SK-N-SH (cell line): ENCODE data around the gene BTBD9. TPM values are rescaled to one million over a fixed set of nuclear protein-coding genes. Genes with fewer than 3 reads are reported as not detected.

Experiments used
- CTCF ChIA-PET: fragments of 300-600, 350-600 bp; formaldehyde crosslinking; extraction: SDS; loops from one replicate; lab custom pipeline; 2021; lab: Yijun Ruan, JAX
- POLR2A ChIA-PET: fragments of 350-600 bp; sonication (Branson Sonifier 250); formaldehyde crosslinking; extraction: SDS; loops from one replicate; lab custom pipeline; 2020; ENCODE audit warnings: antibody characterized with exemption, inconsistent platforms; lab: Yijun Ruan, JAX
- DNase-seq: peaks from one replicate; pipeline ENCODE4 v3.0.0; 2012
- H2AFZ ChIP-seq: fragments of 200-600 bp; sonication (generic); 2 replicates; pipeline ENCODE4 v1.8.1; 2016; ENCODE audit warnings: antibody characterized with exemption, mild to moderate bottlenecking, low read depth
- H3F3A ChIP-seq: fragments of 200-600 bp; sonication (generic); replicated peaks from 2 replicates; pipeline ENCODE3; 2016; ENCODE audit warnings: antibody characterized with exemption, mild to moderate bottlenecking; ENCODE audit not compliant: insufficient read depth
- H3K27ac ChIP-seq, 2 experiments: fragments of 200-500 bp in 1 of 2; fragments of 200-600 bp in 1 of 2; sonication (Bioruptor generic) in 1 of 2; sonication (generic), shearing (Covaris generic) in 1 of 2; 2 replicates each; pipeline versions ENCODE4 v1.5.1 to v1.6.1; 2014 to 2016; ENCODE audit warnings: low read depth in 2 of 2, inconsistent platforms in 1 of 2, low read length in 1 of 2, mild to moderate bottlenecking in 1 of 2, mixed read lengths in 1 of 2
- H3K27me3 ChIP-seq: fragments of 200-600 bp; sonication (generic), shearing (Covaris generic); 2 replicates; pipeline ENCODE4 v1.6.1; 2016; ENCODE audit warnings: mixed run types; ENCODE audit not compliant: insufficient read depth
- H3K36me3 ChIP-seq, 2 experiments: fragments of 200-500 bp in 1 of 2; fragments of 200-600 bp in 1 of 2; sonication (Bioruptor generic) in 1 of 2; sonication (generic) in 1 of 2; replicated peaks in 1 of 2; 2 replicates each; pipeline versions ENCODE3 to v1.5.1; 2014 to 2016; ENCODE audit warnings: low read length in 1 of 2, mild to moderate bottlenecking in 1 of 2; ENCODE audit not compliant: insufficient read depth in 2 of 2, control insufficient read depth in 1 of 2
- H3K4me1 ChIP-seq, 2 experiments: fragments of 200-500 bp in 1 of 2; fragments of 200-600 bp in 1 of 2; sonication (Bioruptor generic) in 1 of 2; sonication (generic), shearing (Covaris generic) in 1 of 2; 2 replicates each; pipeline versions ENCODE4 v1.5.1 to v1.6.1; 2014 to 2016; ENCODE audit warnings: low read depth in 1 of 2, low read length in 1 of 2, mixed run types in 1 of 2; ENCODE audit not compliant: insufficient read depth in 2 of 2, control insufficient read depth in 1 of 2
- H3K4me2 ChIP-seq: fragments of 200-600 bp; sonication (generic), shearing (Covaris generic); 2 replicates; pipeline ENCODE4 v1.6.1; 2017; ENCODE audit warnings: mixed run types
- H3K4me3 ChIP-seq, 2 experiments: fragments of 200-500 bp in 1 of 2; fragments of 200-600 bp in 1 of 2; sonication (Bioruptor generic) in 1 of 2; sonication (generic), shearing (Covaris generic) in 1 of 2; 2 replicates each; pipeline versions ENCODE4 v1.5.1 to v1.8.1; 2014 to 2016; ENCODE audit warnings: low read depth in 2 of 2, inconsistent platforms in 1 of 2, low read length in 1 of 2, mild to moderate bottlenecking in 1 of 2, mixed read lengths in 1 of 2, moderate library complexity in 1 of 2
- H3K79me2 ChIP-seq: fragments of 200-600 bp; sonication (generic); 2 replicates; pipeline ENCODE4 v1.8.1; 2017; ENCODE audit warnings: mild to moderate bottlenecking; ENCODE audit not compliant: insufficient read depth
- H3K9ac ChIP-seq: fragments of 200-600 bp; sonication (generic); 2 replicates; pipeline ENCODE4 v1.6.1; 2017; ENCODE audit warnings: mixed run types
- H3K9me2 ChIP-seq: fragments of 200-600 bp; sonication (generic); 2 replicates; pipeline ENCODE4 v1.6.1; 2017; ENCODE audit warnings: mixed run types
- H3K9me3 ChIP-seq: fragments of 200-600 bp; sonication (generic); 2 replicates; pipeline ENCODE4 v1.6.1; 2017; ENCODE audit warnings: mixed run types, mild to moderate bottlenecking, moderate library complexity
- H4K20me1 ChIP-seq: fragments of 200-600 bp; sonication (generic); 2 replicates; pipeline ENCODE4 v1.6.1; 2017; ENCODE audit warnings: mild to moderate bottlenecking, mixed run types; ENCODE audit not compliant: insufficient read depth
- CTCF ChIP-seq: fragments of 200-600 bp; sonication (generic); IDR thresholded peaks from 2 replicates; pipeline ENCODE4 v1.6.1; 2017; ENCODE audit warnings: antibody characterized with exemption, mild to moderate bottlenecking, moderate library complexity
- ELF1 ChIP-seq: IDR thresholded peaks from 2 replicates; pipeline ENCODE4 v1.4.0; 2012
- EZH2phosphoT487 ChIP-seq: fragments of 200-600 bp; sonication (generic); IDR thresholded peaks from 2 replicates; pipeline ENCODE4 v1.6.1; 2017; ENCODE audit warnings: low read depth, mixed run types, mild to moderate bottlenecking, antibody characterized with exemption, moderate library complexity, borderline replicate concordance
- FOSL2 ChIP-seq: IDR thresholded peaks from 2 replicates; pipeline ENCODE4 v1.4.0; 2012; ENCODE audit warnings: low read depth, mild to moderate bottlenecking, moderate library complexity, borderline replicate concordance
- IRF3 ChIP-seq: fragments of 150-350 bp; IDR thresholded peaks from 2 replicates; pipeline ENCODE4 v1.6.1; 2016; ENCODE audit warnings: mild to moderate bottlenecking, low read depth, low read length
- MEF2A ChIP-seq: IDR thresholded peaks from 2 replicates; pipeline ENCODE4 v1.4.0; 2012; ENCODE audit warnings: low read depth, borderline replicate concordance
- NFIC ChIP-seq: IDR thresholded peaks from 2 replicates; pipeline ENCODE4 v1.4.0; 2012; ENCODE audit warnings: borderline replicate concordance
- RAD21 ChIP-seq: IDR thresholded peaks from 2 replicates; pipeline ENCODE4 v1.6.1; 2012; ENCODE audit warnings: mild to moderate bottlenecking, low read length
- RCOR1 ChIP-seq: fragments of 150-350 bp; IDR thresholded peaks from 2 replicates; pipeline ENCODE4 v1.6.1; 2017; ENCODE audit warnings: antibody characterized with exemption, low read length
- RFX5 ChIP-seq: IDR thresholded peaks from 2 replicates; pipeline ENCODE4 v1.6.1; 2012; ENCODE audit warnings: mild to moderate bottlenecking, improper control_type of control experiment, low read length
- TCF12 ChIP-seq: IDR thresholded peaks from 2 replicates; pipeline ENCODE4 v1.4.0; 2012
- TEAD4 ChIP-seq: IDR thresholded peaks from 2 replicates; pipeline ENCODE4 v1.4.0; 2012; ENCODE audit warnings: mild to moderate bottlenecking, borderline replicate concordance; ENCODE audit not compliant: insufficient read depth
- USF1 ChIP-seq: IDR thresholded peaks from 2 replicates; pipeline ENCODE4 v1.4.0; 2012; ENCODE audit warnings: low read depth, borderline replicate concordance
- USF2 ChIP-seq: fragments of 150-350 bp; IDR thresholded peaks from 2 replicates; pipeline ENCODE4 v1.6.1; 2017; ENCODE audit warnings: antibody characterized with exemption, low read length, low read depth, borderline replicate concordance
- ZBTB33 ChIP-seq: IDR thresholded peaks from 2 replicates; pipeline ENCODE4 v1.4.0; 2012; ENCODE audit warnings: low read depth, borderline replicate concordance
- WGBS: methylation state at CpG from one replicate; pipeline ENCODE4 v1.1.6; 2017; ENCODE audit warnings: low lambda C conversion rate; 5-methylcytosine and 5-hydroxymethylcytosine counted together
- polyA plus RNA-seq, 3 experiments: library from polyadenylated mRNA; depleted of rRNA; stranded (reverse); fragments of >200 nt; gene quantifications; 2 replicates each; pipeline ENCODE4 v1.2.3, GENCODE V29; 2012

Gene BTBD9
- polyA plus RNA-seq, 1 of the 3 experiments (the other 2 are of a cell fraction): 2.2 TPM

GRCh38 chr6:38429546-38429945, 210.2 kb downstream of the BTBD9 start:
- H3K9me2 ChIP-seq: no peaks in the 10 kb centered on the region
- no peak overlapping the region for H3K9ac ChIP-seq
- no peaks in the 10 kb centered on the region for H3F3A ChIP-seq
- no peak for DNase-seq
- H3K4me1 ChIP-seq: no peaks in the 10 kb centered on the region
- H3K4me3 ChIP-seq: no peak overlapping the region
- TF ChIP-seq ZBTB33: no peak
- TF ChIP-seq USF1: no peak
- TF ChIP-seq NFIC: no peak
- TF ChIP-seq EZH2phosphoT487: no peak
- no peak for TF ChIP-seq CTCF
- TF ChIP-seq RCOR1: no peak
- TF ChIP-seq RFX5: no peak
- TF ChIP-seq ELF1: no peak
- TF ChIP-seq FOSL2: no peak
- TF ChIP-seq IRF3: no peak
- no peak for TF ChIP-seq USF2
- no peak for TF ChIP-seq TCF12
- TF ChIP-seq TEAD4: no peak
- TF ChIP-seq RAD21: no peak
- TF ChIP-seq MEF2A: no peak
- no peaks in the 10 kb centered on the region for H3K36me3 ChIP-seq
- no peaks in the 10 kb centered on the region for H3K9me3 ChIP-seq
- H2AFZ ChIP-seq: no peak overlapping the region
- POLR2A ChIA-PET: no interaction called here
- H3K27ac ChIP-seq: no peak overlapping the region
- no peaks in the 10 kb centered on the region for H3K79me2 ChIP-seq
- H4K20me1 ChIP-seq: no peaks in the 10 kb centered on the region
- CTCF ChIA-PET: no interaction called here
- no peaks in the 10 kb centered on the region for H3K27me3 ChIP-seq
- 95% methylated on average over 3 of the region's 3 CpGs for WGBS
- no peak overlapping the region for H3K4me2 ChIP-seq
